GM23248 (cell line): ENCODE measurements around the gene KCMF1.

Experiments
- EZH2 ChIP-seq: fragments of 200-600 bp; sonication (generic); IDR thresholded peaks from 2 replicates; pipeline ENCODE4 v1.6.1; 2018; ENCODE audit warnings: antibody characterized with exemption, mild to moderate bottlenecking; ENCODE audit not compliant: insufficient read depth, poor library complexity, severe bottlenecking
- EZH2phosphoT487 ChIP-seq: fragments of 200-600 bp; sonication (generic); IDR thresholded peaks from 2 replicates; pipeline ENCODE4 v1.6.1; 2018; ENCODE audit warnings: antibody characterized with exemption, moderate library complexity, mild to moderate bottlenecking, low read depth; ENCODE audit not compliant: insufficient read depth

GRCh38 chr2:84962917-84963316 lies 8.0 kb upstream of the KCMF1 start:
- TF ChIP-seq EZH2 (no peak), EZH2phosphoT487 (no peak)
